ENCODE results near the gene SH3GL2.
"Not testable (repeated sequence)": the region's sequence is repeated elsewhere in the genome, so short reads cannot be mapped to it uniquely, and the experiment has no call there.

Gene SH3GL2

GRCh38 chr9:17760250-17760649, 181.4 kb downstream of the SH3GL2 start:
- DNase-seq, result no peak

GRCh38 chr9:17761984-17762676, 183.3 kb downstream of the SH3GL2 start:
- DNase-seq, result no peak

- DNase-seq, result no peak
Observed at GRCh38 chr9:17764306-17764705, 185.4 kb downstream of the SH3GL2 start.

- DNase-seq, result not testable (repeated sequence)
Observed at GRCh38 chr9:17765131-17765530, 186.3 kb downstream of the SH3GL2 start.

GRCh38 chr9:17772223-17772622, 193.4 kb downstream of the SH3GL2 start:
- DNase-seq, result no peak

GRCh38 chr9:17775656-17776055, 196.8 kb downstream of the SH3GL2 start:
- DNase-seq, result no peak

- DNase-seq, result no peak
Observed at GRCh38 chr9:17776735-17777134, 197.9 kb downstream of the SH3GL2 start.

- DNase-seq, result no peak
Observed at GRCh38 chr9:17777465-17777864, 198.6 kb downstream of the SH3GL2 start.

- DNase-seq, result no peak
Observed at GRCh38 chr9:17782430-17783149, 203.7 kb downstream of the SH3GL2 start.

GRCh38 chr9:17783227-17783626, 204.4 kb downstream of the SH3GL2 start:
- DNase-seq, result no peak

GRCh38 chr9:17789316-17789715, 210.4 kb downstream of the SH3GL2 start:
- DNase-seq, result no peak

- no peak for DNase-seq
Observed at GRCh38 chr9:17793713-17794622, 215.1 kb downstream of the SH3GL2 start.

GRCh38 chr9:17795744-17796143, 216.9 kb downstream of the SH3GL2 start:
- DNase-seq, result no peak

GRCh38 chr9:17799369-17799768, 220.5 kb downstream of the SH3GL2 start:
- no peak for DNase-seq

- no peak for DNase-seq
Observed at GRCh38 chr9:17800418-17800817, 221.6 kb downstream of the SH3GL2 start.

GRCh38 chr9:17802249-17802857, 223.5 kb downstream of the SH3GL2 start:
- no peak for DNase-seq

- DNase-seq, result no peak
Observed at GRCh38 chr9:17807613-17808282, 228.9 kb downstream of the SH3GL2 start.

- DNase-seq, result no peak
Observed at GRCh38 chr9:17810317-17810716, 231.5 kb downstream of the SH3GL2 start.

GRCh38 chr9:17810728-17811571, 232.1 kb downstream of the SH3GL2 start:
- DNase-seq, result no peak

- no peak for DNase-seq
Observed at GRCh38 chr9:17813798-17814197, 234.9 kb downstream of the SH3GL2 start.

- DNase-seq, result no peak
Observed at GRCh38 chr9:17816431-17817027, 237.7 kb downstream of the SH3GL2 start.

All from stimulated activated naive CD4-positive, alpha-beta T cell (primary cell).